H1 (cell line): Measurements from ENCODE around the gene SNX25. TPM values are rescaled to one million over a fixed set of nuclear protein-coding genes. Genes with fewer than 3 reads are reported as not detected.

Experiments
- CTCF ChIA-PET: fragments of 300-600 bp; sonication (Branson Sonifier 250); formaldehyde crosslinking; loops from one replicate; lab custom pipeline; 2021; ENCODE audit not compliant: partially characterized antibody; lab: Charles Lee
- POLR2A ChIA-PET: fragments of 300-600 bp; sonication (Branson Sonifier 250); formaldehyde crosslinking; loops from one replicate; lab custom pipeline; 2021; ENCODE audit warnings: inconsistent platforms; ENCODE audit not compliant: partially characterized antibody; lab: Charles Lee
- DNase-seq, 2 experiments: peaks; one replicate each; pipeline versions ENCODE4 v3.0.0 to v3.0.0-alpha.2; 2010 to 2022; ENCODE audit warnings: low spot score in 2 of 2, low read depth in 1 of 2, mixed read lengths in 1 of 2
- FAIRE-seq: peaks from 2 replicates; lab custom pipeline; 2011; peaks lifted over from hg19 to GRCh38; lab: Jason Lieb, UNC
- H2AFZ ChIP-seq: 2 replicates; pipeline ENCODE4 v1.8.1; 2012; ENCODE audit warnings: low read length, inconsistent platforms
- H2AK5ac ChIP-seq: 2 replicates; pipeline ENCODE4 v1.6.1; 2013; ENCODE audit warnings: low read depth, low read length
- H2BK120ac ChIP-seq: replicated peaks from 2 replicates; pipeline ENCODE3; 2013; ENCODE audit warnings: low read depth, low read length, inconsistent platforms
- H2BK12ac ChIP-seq: 2 replicates; pipeline ENCODE4 v1.6.1; 2013; ENCODE audit warnings: low read depth, low read length
- H2BK15ac ChIP-seq: 2 replicates; pipeline ENCODE4 v1.6.1; 2013; ENCODE audit warnings: low read length
- H2BK20ac ChIP-seq: 2 replicates; pipeline ENCODE4 v1.6.1; 2013; ENCODE audit warnings: low read length
- H2BK5ac ChIP-seq: 2 replicates; pipeline ENCODE4 v1.6.1; 2013; ENCODE audit warnings: low read depth, low read length
- H3K14ac ChIP-seq: 2 replicates; pipeline ENCODE4 v1.6.1; 2013; ENCODE audit warnings: inconsistent platforms; ENCODE audit not compliant: insufficient read length
- H3K18ac ChIP-seq: 2 replicates; pipeline ENCODE4 v1.6.1; 2013; ENCODE audit warnings: low read length; ENCODE audit errors: extremely low read depth
- H3K23ac ChIP-seq: 2 replicates; pipeline ENCODE4 v1.6.1; 2013; ENCODE audit warnings: inconsistent platforms; ENCODE audit not compliant: insufficient read length
- H3K23me2 ChIP-seq: 2 replicates; pipeline ENCODE4 v1.6.1; 2013; ENCODE audit warnings: low read depth, low read length
- H3K27ac ChIP-seq: 2 replicates; pipeline ENCODE4 v1.6.1; 2011; ENCODE audit warnings: low read depth, low read length, inconsistent platforms
- H3K27me3 ChIP-seq, 4 experiments: replicated peaks in 1 of 4; 1 replicate in 1 of 4; 2 replicates in 3 of 4; pipeline versions ENCODE4 v1.6.1 to v1.8.1; 2011 to 2013; ENCODE audit warnings: low read length in 3 of 4, mild to moderate bottlenecking in 3 of 4, inconsistent platforms in 2 of 4, mixed read lengths in 2 of 4, moderate library complexity in 1 of 4; ENCODE audit not compliant: control insufficient read depth in 3 of 4, insufficient read depth in 3 of 4; ENCODE audit errors: extremely low read depth in 1 of 4
- H3K36me3 ChIP-seq, 4 experiments: 2 replicates each; pipeline versions ENCODE4 v1.6.1 to v1.8.1; 2011 to 2013; ENCODE audit warnings: mild to moderate bottlenecking in 4 of 4, low read length in 3 of 4, moderate library complexity in 2 of 4, control low read depth in 1 of 4, inconsistent platforms in 1 of 4; ENCODE audit not compliant: insufficient read depth in 4 of 4, control insufficient read depth in 2 of 4
- H3K4ac ChIP-seq: replicated peaks from 2 replicates; pipeline ENCODE3; 2013; ENCODE audit warnings: low read length, low read depth, mixed read lengths, inconsistent platforms; ENCODE audit not compliant: insufficient read length
- H3K4me1 ChIP-seq, 4 experiments: replicated peaks in 1 of 4; 1 replicate in 1 of 4; 2 replicates in 3 of 4; pipeline versions ENCODE4 v1.6.1 to v1.8.1; 2011 to 2013; ENCODE audit warnings: low read length in 3 of 4, inconsistent platforms in 2 of 4, mixed read lengths in 1 of 4; ENCODE audit not compliant: insufficient read depth in 4 of 4, control insufficient read depth in 3 of 4
- H3K4me2 ChIP-seq, 2 experiments: 2 replicates each; pipeline versions ENCODE4 v1.6.1 to v1.8.1; 2011 to 2013; ENCODE audit warnings: low read depth in 2 of 2, low read length in 2 of 2, control low read depth in 1 of 2, inconsistent platforms in 1 of 2, mild to moderate bottlenecking in 1 of 2; ENCODE audit not compliant: insufficient read depth in 1 of 2
- H3K4me3 ChIP-seq, 4 experiments: fragments of 200-600, 300-600 bp in 1 of 4; sonication (generic), shearing (Covaris generic), sonication (Bioruptor Twin) in 1 of 4; 2 replicates each; pipeline versions ENCODE4 v1.5.1 to v1.8.1; 2011 to 2016; ENCODE audit warnings: low read length in 4 of 4, low read depth in 3 of 4, control low read depth in 2 of 4, inconsistent platforms in 2 of 4, mild to moderate bottlenecking in 2 of 4, mixed read lengths in 1 of 4, moderate library complexity in 1 of 4; ENCODE audit not compliant: insufficient read depth in 2 of 4; ENCODE audit errors: extremely low read depth in 1 of 4
- H3K56ac ChIP-seq: replicated peaks from 2 replicates; pipeline ENCODE3; 2013; ENCODE audit warnings: low read depth, mild to moderate bottlenecking, mixed read lengths, low read length, inconsistent platforms; ENCODE audit not compliant: insufficient read length
- H3K79me1 ChIP-seq: 2 replicates; pipeline ENCODE4 v1.6.1; 2013; ENCODE audit warnings: low read depth, low read length, control low read depth
- H3K79me2 ChIP-seq, 2 experiments: 2 replicates each; pipeline versions ENCODE4 v1.6.1 to v1.8.1; 2012 to 2013; ENCODE audit warnings: low read length in 2 of 2, mild to moderate bottlenecking in 2 of 2, inconsistent platforms in 1 of 2; ENCODE audit not compliant: insufficient read depth in 2 of 2, control insufficient read depth in 1 of 2
- H3K9ac ChIP-seq, 4 experiments: replicated peaks in 1 of 4; 1 replicate in 1 of 4; 2 replicates in 3 of 4; pipeline versions ENCODE4 v1.6.1 to v1.8.1; 2011 to 2013; ENCODE audit warnings: low read depth in 3 of 4, low read length in 3 of 4, control low read depth in 2 of 4, mild to moderate bottlenecking in 2 of 4, moderate library complexity in 2 of 4, inconsistent platforms in 1 of 4; ENCODE audit errors: extremely low read depth in 1 of 4
- H3K9me3 ChIP-seq, 2 experiments: 2 replicates each; pipeline versions ENCODE4 v1.6.1 to v1.8.1; 2012 to 2013; ENCODE audit warnings: mild to moderate bottlenecking in 2 of 2, moderate library complexity in 2 of 2, control low read depth in 1 of 2, inconsistent platforms in 1 of 2, low read depth in 1 of 2, low read length in 1 of 2, mixed read lengths in 1 of 2; ENCODE audit not compliant: insufficient read depth in 2 of 2
- H4K20me1 ChIP-seq, 2 experiments: replicated peaks in 1 of 2; 2 replicates each; pipeline versions ENCODE3 to v1.8.1; 2011 to 2013; ENCODE audit warnings: inconsistent platforms in 2 of 2, low read length in 2 of 2, mild to moderate bottlenecking in 1 of 2; ENCODE audit not compliant: insufficient read depth in 2 of 2, control insufficient read depth in 1 of 2
- H4K5ac ChIP-seq: 2 replicates; pipeline ENCODE4 v1.6.1; 2013; ENCODE audit warnings: low read length, low read depth, mixed read lengths, inconsistent platforms; ENCODE audit not compliant: insufficient read length
- H4K8ac ChIP-seq: 2 replicates; pipeline ENCODE4 v1.8.0; 2013; ENCODE audit warnings: mild to moderate bottlenecking, moderate library complexity, low read length, inconsistent platforms; ENCODE audit not compliant: insufficient read depth; ENCODE audit errors: extremely low read depth
- H4K91ac ChIP-seq: replicated peaks from 2 replicates; pipeline ENCODE3; 2013; ENCODE audit warnings: low read length, mixed read lengths, inconsistent platforms; ENCODE audit not compliant: insufficient read length
- ASH2L ChIP-seq: fragments of 200-600, 300-600 bp; sonication (generic); IDR thresholded peaks from one replicate; pipeline ENCODE4 v1.7.1; 2017; ENCODE audit warnings: low read length
- CEBPB ChIP-seq: IDR thresholded peaks from 2 replicates; pipeline ENCODE4 v1.6.1; 2012; ENCODE audit warnings: low read depth, low read length
- CHD2 ChIP-seq: IDR thresholded peaks from 2 replicates; pipeline ENCODE4 v1.6.1; 2012; ENCODE audit warnings: low read length, improper control_type of control experiment
- EP300 ChIP-seq, 2 experiments: IDR thresholded peaks; 1 replicate in 1 of 2; 2 replicates in 1 of 2; pipeline ENCODE4 v1.6.1; 2011 to 2012; ENCODE audit warnings: low read depth in 2 of 2, low read length in 2 of 2, mild to moderate bottlenecking in 2 of 2, borderline replicate concordance in 1 of 2, inconsistent platforms in 1 of 2, moderate library complexity in 1 of 2
- HDAC6 ChIP-seq: IDR thresholded peaks from one replicate; pipeline ENCODE4 v1.7.1; 2012; ENCODE audit warnings: low read depth, mild to moderate bottlenecking, inconsistent platforms, low read length, moderate library complexity
- KDM4A ChIP-seq: IDR thresholded peaks from one replicate; pipeline ENCODE4 v1.7.1; 2012; ENCODE audit warnings: low read depth, mild to moderate bottlenecking, moderate library complexity, low read length, inconsistent platforms; ENCODE audit not compliant: severe bottlenecking
- RNF2 ChIP-seq: fragments of 200-900, 300-1000 bp; sonication (generic); IDR thresholded peaks from 2 replicates; pipeline ENCODE4 v1.7.1; 2016; ENCODE audit warnings: borderline replicate concordance, low read depth, mild to moderate bottlenecking, antibody characterized with exemption, low read length; ENCODE audit not compliant: poor library complexity, severe bottlenecking; ENCODE audit errors: missing control alignments
- WGBS, 2 experiments: shearing (Covaris generic) in 1 of 2; methylation state at CpG; one replicate each; pipeline versions ENCODE4 v1.1.6 to v1.1.7; 2013 to 2015; ENCODE audit warnings: low lambda C conversion rate in 2 of 2, mixed read lengths in 2 of 2, inconsistent platforms in 1 of 2, low coverage in 1 of 2, missing lambda C conversion rate in 1 of 2; ENCODE audit not compliant: insufficient replicate concordance in 2 of 2, insufficient coverage in 1 of 2, insufficient read length in 1 of 2; ENCODE audit errors: extremely low coverage in 1 of 2, missing lambda C conversion rate in 1 of 2; 5-methylcytosine and 5-hydroxymethylcytosine counted together
- polyA plus RNA-seq, 7 experiments: library from polyadenylated mRNA; depleted of rRNA in 3 of 7; stranded (reverse) in 5 of 7; unstranded in 2 of 7; fragments of >200 nt in 5 of 7; fragments of 200-250 nt in 2 of 7; gene quantifications; 1 replicate in 5 of 7; 2 replicates in 1 of 7; 4 replicates in 1 of 7; pipeline versions ENCODE4 v1.2.1 to v1.2.3, GENCODE V29; 2011 to 2013; ENCODE audit warnings: missing spikeins in 2 of 7, mixed read lengths in 2 of 7
- total RNA-seq: library from RNA; stranded (reverse); fragmentation: NEBNext Ultra II Directional; extraction: Animal tissue kit (Norgen Biotek cat#: 25700); gene quantifications from 2 replicates; pipeline ENCODE4 v1.2.1, GENCODE V29; 2021

SNX25 gene
- total and polyA plus RNA-seq, 2 of the 8 experiments (the other 6 are each of a cell fraction or from before 2014, with no cell fraction given), result 5.4 to 19.9 TPM

DNA sequence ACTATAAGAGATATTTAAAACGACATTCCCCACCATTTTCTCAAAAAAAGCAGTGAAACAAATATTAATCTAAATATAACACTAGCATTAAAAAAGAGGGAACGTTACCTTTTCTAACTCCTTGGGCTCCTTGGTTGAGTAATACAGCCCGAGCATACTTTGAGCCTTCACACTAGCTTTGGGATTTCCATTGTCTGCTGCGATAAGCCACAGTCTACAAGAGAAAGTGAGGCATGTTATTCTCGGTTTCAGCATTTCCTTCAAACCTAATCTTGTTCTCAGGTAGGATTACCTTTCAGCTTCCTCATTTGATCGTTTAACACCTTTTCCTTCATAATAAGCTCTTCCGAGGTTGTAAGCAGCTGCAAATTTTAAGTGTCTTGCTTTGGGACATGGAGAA lies 164.6 kb downstream of the SNX25 start:
- no peaks in the 10 kb centered on the region for H3K9me3 ChIP-seq
- CTCF ChIA-PET, result interaction anchor here (0.6 to 1.0 kb wide), 2 partner anchors 77 to 317 kb away, joined by 3 read pairs; no protein-coding TSS in a partner anchor
- H2AFZ ChIP-seq, result no peak overlapping the region
- POLR2A ChIA-PET, result no interaction called here
- no peak for TF ChIP-seq ASH2L
- no peak for TF ChIP-seq RNF2
- TF ChIP-seq CHD2, result no peak
- TF ChIP-seq CEBPB, result no peak
- TF ChIP-seq KDM4A, result no peak
- TF ChIP-seq HDAC6, result no peak
- TF ChIP-seq EP300 (IDR thresholded peaks at IDR 0.05; ENCODE audit: borderline replicate concordance in 1 of 2, low read depth in 2 of 2, low read length in 2 of 2), result no peak
- no peaks in the 10 kb centered on the region for H3K27me3 ChIP-seq
- no peak overlapping the region for H3K4ac ChIP-seq
- no peaks in the 10 kb centered on the region for H4K20me1 ChIP-seq
- no peak overlapping the region for H2BK5ac ChIP-seq
- no peak overlapping the region for H3K23ac ChIP-seq
- H3K4me2 ChIP-seq, result no peak overlapping the region
- no peak overlapping the region for H4K8ac ChIP-seq
- H4K5ac ChIP-seq, result no peak overlapping the region
- no peaks in the 10 kb centered on the region for H3K79me2 ChIP-seq
- no peak overlapping the region for H2BK12ac ChIP-seq
- peaks cover 0 to 6% (median 0%) of the 10 kb centered on the region in 4 experiments; a peak in 3 of 8 replicates for H3K36me3 ChIP-seq
- H3K23me2 ChIP-seq, result no peaks in the 10 kb centered on the region
- no peak overlapping the region for H2BK120ac ChIP-seq
- H3K9ac ChIP-seq, result no peak overlapping the region
- no peak overlapping the region for H4K91ac ChIP-seq
- no peaks in the 10 kb centered on the region for H3K79me1 ChIP-seq
- DNase-seq (no peak), FAIRE-seq (no peak)
- no peak overlapping the region for H3K18ac ChIP-seq
- no peak overlapping the region for H2BK20ac ChIP-seq
- no peak overlapping the region for H3K4me3 ChIP-seq
- H3K56ac ChIP-seq, result no peak overlapping the region
- no peak overlapping the region for H3K14ac ChIP-seq
- 88% methylated on average over 7 of the region's 7 CpGs; no CpG with 5 or more reads in 1 of the 2 experiments for WGBS, 2 experiments
- peaks cover 0 to 4% (median 3%) of the 10 kb centered on the region in 4 experiments; a peak in 2 of 7 replicates for H3K4me1 ChIP-seq
- no peak overlapping the region for H3K27ac ChIP-seq
- H2BK15ac ChIP-seq, result no peak overlapping the region
- H2AK5ac ChIP-seq, result no peak overlapping the region
